Stimulated activated CD8-positive, alpha-beta memory T cell treated with anti-CD3 and anti-CD28 coated beads, Interleukin-7, amount 100 ng/mL, for 48 hours (primary cell): ENCODE results near the gene ADGRV1.

ENCODE experiments used
- DNase-seq, 2 donors: peaks; one replicate each; pipeline ENCODE4 v3.0.0-alpha.2; 2020; ENCODE audit warnings: low read depth in 1 of 2; ENCODE audit errors: extremely low read depth in 1 of 2

Gene ADGRV1

DNA sequence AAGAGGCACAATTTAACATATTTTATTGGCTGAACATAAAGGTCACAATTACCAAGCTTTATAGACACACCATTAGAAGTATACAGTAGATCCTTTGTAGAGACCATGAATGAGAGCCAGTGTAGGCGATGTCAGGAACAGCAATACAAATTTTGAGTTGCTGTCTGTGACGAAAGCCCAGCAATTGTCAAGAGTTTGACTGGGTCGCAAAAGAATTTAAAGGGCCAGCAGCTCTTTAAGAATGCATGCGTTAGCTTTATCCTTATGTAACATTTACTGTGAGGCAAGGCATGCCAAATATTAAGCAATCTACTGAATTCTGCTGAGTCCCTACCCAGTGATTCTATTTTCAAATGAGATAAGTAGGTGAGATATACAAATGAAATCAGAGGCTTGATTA lies 587.6 kb downstream of the ADGRV1 start:
- no peak for DNase-seq

DNA sequence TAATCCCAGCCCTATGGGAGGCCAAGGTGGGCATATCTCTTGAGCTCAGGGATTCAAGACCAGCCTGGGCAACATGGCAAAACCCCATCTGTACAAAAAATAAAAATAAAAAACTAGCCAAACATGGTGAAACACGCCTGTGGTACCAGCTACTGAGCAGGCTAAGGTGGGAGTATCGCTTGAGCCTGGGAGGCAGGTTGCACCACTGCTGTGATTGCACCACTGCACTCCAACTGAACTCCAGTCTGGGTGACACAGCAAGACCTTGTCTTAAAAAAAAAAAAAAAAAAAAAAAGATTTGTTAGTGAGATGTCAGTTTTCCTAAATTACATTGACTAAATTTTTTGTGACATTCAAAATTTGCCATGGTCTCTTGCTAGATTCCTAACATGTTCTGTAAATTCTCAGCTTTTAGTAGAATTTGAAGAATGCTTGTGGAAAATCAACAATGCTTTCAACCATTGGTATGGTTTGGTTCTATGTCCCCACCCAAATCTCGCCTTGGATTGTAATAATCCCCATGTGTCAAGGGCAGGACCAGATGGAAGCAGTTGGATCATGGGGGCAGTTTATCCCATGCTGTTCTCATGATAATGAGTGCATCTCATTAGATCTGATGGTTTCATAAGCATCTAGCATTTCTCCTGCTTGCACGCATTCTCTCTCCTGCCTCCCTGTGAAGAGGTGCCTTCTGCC lies 588.5 kb downstream of the ADGRV1 start:
- no peak for DNase-seq

DNA sequence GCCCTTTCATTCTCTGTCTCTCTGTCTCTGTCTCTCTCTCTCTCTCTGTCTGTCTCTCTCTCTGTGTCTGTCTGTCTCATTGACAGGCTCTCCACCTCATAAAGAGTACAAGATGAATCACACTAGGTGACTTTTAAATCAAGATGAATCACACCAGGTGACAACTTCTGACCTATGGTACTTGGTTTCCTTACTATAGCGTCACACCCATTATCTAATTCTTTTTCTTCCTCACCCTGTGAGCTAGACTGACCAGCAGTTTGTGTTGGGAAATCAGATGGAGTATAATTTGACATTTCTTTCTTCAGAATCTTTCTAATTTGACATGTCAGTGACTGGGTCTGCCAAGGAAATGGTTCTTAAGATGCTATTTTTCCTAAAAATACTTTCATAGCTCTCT lies 591.6 kb downstream of the ADGRV1 start:
- DNase-seq, result no peak

DNA sequence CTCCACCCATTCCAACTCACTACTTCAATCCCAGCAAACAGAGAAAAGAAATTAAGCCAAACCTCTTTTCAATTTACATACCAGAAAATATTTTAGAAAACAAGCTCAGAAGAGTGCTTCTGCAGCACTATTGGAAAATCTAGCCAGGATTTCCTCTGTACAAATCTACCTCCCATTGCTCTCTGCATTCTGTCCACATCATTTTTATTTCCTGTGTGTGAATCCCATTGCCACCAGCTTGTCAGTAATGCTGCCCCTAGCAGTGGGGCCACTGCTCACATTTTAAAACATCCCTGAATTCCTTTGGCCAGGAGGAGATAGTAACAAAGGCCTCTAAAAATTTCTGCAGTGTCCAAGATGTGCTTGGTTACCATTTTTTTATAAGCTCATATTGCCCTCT lies 592.0 kb downstream of the ADGRV1 start:
- DNase-seq, result no peak

DNA sequence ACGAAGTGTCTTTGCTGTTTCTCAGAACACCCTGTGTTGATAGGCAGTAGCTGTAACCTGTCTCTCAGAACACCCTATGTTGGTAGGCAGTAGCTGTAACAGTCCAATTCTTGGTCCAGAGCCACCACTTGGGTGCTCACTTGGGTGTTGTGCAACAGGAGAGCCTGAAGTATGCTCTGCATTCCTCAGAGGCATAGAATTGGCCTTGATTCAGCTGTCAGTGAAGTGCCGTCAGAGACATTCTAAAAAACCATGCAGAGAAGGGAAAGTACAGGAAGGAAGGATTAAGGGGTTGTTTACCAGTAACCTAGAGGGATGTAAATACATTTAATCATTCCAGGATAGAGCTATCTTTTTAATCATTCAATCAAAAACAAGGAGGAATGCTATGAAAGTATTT lies 593.4 kb downstream of the ADGRV1 start:
- no peak for DNase-seq

DNA sequence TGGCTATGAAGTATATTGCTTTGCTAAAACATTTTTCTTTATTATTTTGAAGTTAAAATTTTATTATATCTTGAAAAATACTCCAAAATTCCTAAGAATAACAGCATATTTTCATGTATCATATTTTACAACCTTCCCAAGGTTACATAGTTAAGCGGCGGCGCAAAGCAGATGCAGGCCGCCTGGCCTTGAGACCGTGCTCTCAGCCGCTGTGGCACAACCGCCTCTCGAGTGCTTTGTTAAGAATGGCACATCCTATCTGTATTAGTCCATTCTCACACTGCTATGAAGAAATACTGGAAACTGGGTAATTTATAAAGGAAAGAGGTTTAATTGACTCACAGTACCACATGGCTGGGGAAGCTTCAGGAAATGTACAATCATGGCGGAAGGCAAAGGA lies 595.7 kb downstream of the ADGRV1 start:
- no peak for DNase-seq

DNA sequence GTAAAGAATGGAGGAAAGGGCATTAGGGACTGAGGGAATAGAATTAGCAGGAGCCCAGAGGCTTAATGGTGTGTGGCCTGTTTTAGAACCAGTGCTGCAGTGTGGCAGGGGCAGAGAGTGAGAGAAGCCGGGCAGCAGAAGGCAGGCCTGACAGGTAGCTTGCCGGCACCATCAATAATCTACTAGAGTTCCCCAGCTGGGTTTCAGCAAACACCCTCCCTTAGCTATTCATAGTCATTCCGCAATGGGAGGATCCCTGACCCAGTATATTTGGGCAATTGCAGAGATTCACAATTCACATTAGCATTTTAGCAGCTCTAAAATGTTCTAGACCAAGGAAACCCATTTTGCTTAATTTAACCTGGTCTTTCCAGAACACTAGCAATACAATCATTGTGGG lies 596.7 kb downstream of the ADGRV1 start:
- no peak for DNase-seq

DNA sequence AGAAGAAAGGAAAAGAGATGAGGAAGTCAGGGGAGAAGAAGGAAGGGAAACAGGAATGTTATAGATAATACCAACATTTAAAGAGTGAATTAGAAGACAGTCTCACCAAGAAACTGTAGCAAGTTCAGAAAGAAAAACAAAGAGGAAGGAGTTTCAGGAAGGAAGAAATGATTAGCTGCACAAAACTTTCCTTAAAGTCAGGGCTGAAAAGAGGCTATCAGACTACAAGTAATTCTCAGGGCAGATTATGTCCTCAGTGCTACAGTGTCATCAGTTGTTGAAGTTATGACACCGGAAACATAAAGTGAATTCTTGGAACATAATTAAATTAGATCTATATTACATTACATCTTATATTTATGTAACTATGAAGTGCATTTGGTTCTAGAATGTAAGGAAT lies 597.6 kb downstream of the ADGRV1 start:
- DNase-seq, result no peak

DNA sequence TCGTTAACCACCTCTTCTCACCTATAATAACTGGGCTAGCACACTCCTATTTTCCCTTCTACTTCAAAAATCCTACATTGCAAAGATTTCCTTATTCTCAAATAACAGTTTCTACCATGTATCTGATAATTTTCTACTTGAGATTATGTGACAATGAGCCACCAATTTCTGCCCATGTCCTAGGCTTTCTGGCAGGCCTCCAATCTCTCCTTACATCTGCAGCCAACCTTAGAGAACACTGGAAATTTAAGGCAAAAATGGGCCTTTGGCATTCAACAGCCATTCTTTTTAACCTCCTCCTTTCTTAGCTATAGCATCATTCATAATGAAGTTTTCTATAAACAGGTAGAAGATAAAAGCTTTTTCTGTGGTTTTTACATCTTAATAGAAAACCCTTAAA lies 599.4 kb downstream of the ADGRV1 start:
- DNase-seq, result no peak

DNA sequence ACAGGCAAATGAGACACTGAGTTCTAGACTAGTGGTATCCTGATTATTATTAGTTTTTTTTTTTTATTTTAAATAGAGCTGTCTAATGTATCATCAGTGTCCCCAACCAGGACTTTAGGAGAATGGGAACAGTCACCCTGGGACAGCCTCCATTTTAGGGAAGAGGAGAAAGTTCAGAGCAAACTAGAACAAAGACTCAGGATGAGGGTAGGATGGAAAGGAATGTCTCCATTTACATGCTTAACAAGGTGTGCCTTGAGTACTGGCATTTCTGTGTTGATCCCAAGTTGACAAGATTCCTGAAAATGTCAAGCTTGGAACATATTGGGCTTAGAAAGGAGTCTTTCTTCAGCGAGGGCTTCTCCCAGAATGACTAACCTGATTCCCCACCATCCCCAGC lies 601.0 kb downstream of the ADGRV1 start:
- DNase-seq, result no peak

DNA sequence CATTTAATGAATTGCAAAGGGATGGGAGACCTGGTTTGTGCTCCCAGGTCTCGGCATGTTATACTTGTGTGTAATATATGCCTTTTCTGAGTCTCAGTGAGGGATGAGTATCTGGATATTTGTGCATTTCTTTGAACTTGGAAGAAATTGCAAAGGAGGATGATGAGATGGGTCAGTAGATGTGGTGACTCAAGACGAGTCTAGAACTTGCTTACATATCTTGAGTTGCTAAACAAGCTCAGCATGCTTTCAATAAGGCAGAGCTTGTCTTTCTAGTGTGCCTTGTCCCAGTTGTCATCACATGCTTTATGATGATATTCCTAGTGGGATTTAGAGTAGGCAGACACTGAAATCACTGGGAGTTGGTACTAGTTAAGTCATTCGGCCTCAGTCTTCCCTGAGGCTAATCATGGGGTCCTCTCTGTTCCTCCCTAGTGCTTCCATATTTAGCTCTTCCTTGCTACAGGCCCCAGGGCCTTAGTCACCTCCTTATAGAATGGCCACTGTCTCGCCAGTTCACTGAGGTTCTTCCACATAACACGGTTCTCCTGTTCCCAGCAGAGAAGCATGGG lies 602.2 kb downstream of the ADGRV1 start:
- no peak for DNase-seq

DNA sequence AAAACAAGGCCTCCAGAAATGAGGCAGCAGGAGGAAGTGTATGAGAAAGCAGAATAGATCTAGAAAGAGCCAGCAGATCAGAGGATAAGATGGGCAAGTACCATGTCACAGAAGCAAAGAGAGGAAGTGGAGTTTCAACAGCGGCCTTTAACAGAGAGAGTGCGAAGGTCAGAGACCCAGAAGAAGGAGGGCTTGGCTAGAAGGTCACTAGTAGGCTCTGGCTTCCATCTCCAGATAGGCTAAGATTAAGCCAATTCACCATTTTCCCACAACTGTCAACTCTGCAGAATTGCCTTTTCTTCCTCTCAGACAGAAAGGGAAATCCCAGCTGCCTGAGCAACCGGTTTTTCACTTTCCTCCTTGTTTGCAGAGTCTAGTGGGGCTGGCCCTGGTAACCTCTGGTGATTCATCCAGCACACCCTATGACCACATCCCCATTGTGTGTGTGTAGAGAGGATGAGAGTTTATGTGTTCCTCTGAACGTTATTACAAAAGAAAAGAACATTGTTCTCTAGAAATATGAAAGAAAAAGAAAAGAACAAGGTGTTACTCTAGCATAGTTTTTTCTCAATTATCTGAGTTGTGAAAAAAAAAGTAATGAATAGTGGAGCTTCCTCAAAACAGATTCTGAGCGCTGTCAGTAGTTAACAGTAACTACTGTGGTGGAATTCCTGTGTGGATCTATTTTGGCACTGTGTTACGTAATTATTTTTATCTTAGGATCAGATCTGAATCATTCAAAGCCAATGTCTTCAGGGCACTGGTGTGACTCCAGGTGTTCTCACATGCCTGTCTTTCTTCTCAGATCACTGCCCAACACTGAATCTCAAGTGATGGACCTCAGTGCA lies 604.2 kb downstream of the ADGRV1 start:
- peak; percentile 30 to 65 for DNase-seq

DNA sequence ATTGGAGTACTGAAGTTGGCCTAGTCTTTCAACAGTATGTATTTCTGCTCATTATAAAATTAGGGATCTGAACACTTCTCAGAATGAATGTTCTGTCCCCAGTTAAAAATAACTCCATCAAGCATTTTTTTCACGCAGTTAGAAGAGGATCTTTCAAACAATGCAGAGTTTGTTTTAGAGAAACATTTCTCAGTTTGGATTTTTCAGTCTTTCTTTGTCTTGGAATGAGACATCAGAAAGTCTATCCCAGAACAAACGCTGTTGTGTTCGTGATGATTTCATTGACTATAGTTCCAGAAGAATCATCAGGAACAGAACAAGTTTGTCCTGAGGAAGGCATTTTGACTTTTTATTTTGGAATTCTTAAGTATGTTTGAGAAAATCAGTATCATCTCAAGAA lies 605.8 kb downstream of the ADGRV1 start:
- no peak for DNase-seq

DNA sequence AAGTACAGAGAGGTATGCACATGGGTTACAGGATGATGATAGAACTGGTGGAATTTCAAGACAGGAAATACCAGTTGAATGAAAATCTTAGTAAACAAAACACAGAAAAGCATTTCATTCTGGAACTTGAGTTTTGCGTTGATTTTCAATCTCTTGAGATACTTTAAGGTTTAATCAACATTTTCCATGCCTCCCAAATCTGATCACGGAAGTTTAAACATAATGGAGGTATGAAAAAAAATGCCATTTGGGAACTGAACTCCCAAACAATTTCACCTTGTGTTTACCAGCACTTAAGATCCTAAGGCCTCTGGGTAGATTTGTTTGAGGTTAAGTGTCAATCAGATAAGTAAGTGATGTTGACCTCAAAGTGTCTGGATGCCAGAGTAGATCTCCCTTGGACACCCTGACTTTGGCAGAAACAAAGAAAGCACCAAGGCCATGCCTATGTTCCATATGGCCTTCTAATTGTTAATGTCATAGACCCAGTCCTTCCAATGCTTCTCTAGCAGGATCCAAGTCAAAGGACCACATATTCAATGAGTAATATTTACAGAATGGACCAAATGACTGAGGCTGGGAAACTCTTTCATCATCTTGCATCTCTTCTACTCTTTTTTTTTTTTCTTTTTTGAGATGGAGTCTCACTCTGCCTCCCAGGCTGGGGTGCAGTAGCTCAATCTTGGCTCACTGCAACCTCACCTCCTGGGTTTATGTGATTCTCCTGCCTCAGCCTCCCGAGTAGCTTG lies 607.6 kb downstream of the ADGRV1 start:
- DNase-seq, result no peak

DNA sequence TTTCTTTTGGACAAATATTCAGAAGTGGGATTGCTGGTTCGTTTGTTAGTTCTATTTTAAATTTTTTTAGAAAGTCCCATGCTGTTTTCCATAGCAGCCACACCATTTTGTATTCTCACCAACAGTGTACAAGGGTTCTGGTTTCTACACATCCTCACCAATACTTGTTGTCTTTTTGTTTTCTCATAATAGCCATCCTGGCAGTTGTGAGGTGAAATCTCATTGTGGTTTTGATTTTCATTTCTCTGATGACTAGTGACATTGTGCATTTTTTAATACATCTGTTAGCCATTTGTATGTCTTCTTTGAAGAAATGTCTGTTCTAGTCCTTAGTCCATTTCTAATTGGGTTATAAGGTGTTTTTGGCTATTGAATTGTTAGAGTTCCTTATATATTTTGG lies 610.3 kb downstream of the ADGRV1 start:
- DNase-seq, result no peak

DNA sequence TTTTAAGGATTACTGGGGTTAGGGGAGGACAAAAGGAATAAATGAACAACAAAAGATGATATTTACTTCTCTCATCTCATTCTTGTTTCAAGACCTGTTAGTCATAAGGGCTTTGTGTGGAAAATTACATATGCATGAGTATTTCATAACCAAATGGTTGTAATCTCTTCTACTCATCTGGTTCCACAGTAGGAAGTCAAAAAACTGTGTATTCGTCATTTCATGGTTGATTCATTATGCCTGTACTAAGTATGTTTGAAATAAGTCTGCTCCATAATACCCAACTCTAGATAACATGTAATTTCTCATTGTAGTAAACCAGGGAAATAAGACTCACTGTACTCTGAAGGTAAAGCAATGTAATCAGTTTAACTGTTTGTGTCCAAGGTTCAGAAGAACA lies 611.7 kb downstream of the ADGRV1 start:
- no peak for DNase-seq

DNA sequence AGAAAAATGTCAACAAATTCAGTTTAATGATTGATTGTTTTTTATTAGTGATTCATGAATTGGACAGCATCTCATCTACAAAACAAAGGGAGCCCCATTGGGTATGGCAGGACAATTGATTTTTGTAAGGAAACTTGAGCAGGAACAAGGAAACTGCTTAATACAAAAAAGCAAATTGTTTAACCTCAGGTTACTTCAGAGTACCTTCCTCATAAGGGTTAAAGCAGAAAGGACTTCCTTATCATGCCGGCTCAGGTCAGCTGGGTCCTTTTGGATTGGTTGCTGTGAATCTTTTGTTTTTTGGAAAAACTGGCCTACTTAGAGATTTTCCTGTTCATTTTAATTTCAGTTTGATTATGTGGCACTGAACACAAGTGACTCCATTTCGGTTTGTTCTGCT lies 612.7 kb downstream of the ADGRV1 start:
- no peak for DNase-seq

DNA sequence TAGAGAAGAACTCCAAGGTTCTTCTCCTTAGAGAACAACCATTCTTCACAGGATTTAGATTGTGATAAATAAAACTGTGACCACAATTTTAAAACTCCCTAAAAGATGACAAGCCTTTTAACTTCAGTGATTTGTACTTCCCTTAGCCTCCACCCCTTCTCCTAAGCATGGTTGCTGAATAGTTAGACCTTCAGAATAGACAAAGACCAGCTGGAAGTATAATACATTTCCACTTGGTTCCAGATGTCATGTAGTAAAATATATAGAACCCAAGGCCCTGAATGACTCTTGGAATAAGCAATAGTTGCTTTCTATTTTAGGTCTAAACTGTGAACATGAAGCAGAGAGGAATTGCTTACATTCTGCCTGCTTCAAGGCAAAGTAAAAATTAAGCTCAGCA lies 615.8 kb downstream of the ADGRV1 start:
- no peak for DNase-seq

DNA sequence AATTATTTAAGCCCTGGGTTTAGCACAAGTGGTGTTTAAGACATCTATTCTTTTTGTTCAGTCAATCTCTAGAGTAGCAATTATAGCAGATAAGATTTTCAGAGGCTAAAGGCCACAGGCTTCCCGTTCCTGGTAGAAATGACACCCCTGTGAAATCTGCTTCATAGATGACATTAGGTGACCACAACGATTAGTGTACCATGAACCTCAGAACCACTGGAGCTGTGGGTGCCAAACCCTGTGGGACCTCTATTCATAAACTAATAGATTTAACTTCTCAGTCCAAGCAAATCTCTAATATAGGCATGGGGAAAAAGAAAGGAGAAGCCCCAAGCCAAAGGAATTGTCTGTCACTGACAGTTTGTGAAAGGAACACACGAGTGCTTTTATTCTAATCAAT lies 617.1 kb downstream of the ADGRV1 start:
- DNase-seq, result no peak

DNA sequence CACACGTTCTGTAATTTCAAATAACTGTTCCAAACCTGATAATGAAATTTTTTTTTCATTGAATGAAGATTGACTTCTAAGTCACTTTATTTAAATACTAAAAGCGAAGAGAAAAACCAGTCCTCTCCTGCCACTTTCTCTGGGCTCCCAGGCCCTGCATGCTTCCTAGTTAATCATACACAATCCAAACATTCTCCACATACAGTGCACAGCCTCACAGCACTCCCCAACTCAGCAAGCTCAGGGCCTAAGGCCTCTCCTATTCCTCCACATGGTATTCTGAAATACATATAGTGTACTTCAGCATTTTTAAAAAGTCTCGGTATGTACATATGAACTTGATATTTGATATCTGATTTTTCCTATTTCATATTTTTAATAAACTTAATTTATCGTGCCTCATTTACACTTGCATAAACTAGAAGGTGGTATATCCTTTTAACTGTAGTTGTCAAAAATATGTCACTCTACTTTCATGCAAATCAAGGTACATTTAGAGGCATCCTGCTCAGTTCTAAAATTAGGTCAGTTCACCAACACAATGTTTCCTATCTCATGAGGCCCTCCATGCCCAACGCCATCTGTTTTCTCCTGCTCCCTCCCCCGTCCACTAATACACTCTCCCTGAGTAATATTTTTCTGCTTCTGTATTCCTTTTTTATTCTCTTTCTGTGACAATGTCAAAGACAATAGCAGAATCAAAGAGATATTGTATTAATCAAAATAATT lies 617.9 kb downstream of the ADGRV1 start:
- no peak for DNase-seq

DNA sequence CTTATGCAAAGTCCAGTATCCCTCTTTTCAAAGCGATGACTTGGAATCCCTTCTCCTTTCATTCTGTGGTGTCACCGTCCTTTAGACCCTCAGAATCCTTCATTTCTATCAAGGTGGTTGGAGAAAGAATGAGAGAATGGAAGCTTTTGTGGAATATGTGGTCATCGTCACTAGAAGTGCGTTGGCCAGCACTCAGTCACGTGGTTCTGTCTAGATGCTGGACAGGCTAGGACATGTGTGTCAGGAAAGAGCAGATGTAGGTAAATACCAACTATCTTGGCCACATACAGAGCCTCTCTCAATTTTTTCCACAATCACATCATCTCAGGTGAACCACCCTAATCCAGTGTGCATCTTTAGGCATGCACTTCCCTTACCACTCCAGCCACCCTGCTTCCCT lies 618.5 kb downstream of the ADGRV1 start:
- no peak for DNase-seq
